IPS-20b (cell line): ENCODE results near the gene NOX4.
"Not testable (repeated sequence)": the region's sequence is repeated elsewhere in the genome, so short reads cannot be mapped to it uniquely, and the experiment has no call there.

ENCODE experiments used
- H3K27ac ChIP-seq: one replicate; pipeline ENCODE4 v1.5.1; 2013; ENCODE audit warnings: low read length
- H3K27me3 ChIP-seq: 2 replicates; pipeline ENCODE4 v1.6.1; 2013; ENCODE audit warnings: mild to moderate bottlenecking, low read length, inconsistent platforms; ENCODE audit not compliant: insufficient read depth
- H3K36me3 ChIP-seq: 2 replicates; pipeline ENCODE4 v1.6.1; 2013; ENCODE audit warnings: low read depth, mild to moderate bottlenecking, inconsistent platforms, low read length, moderate library complexity; ENCODE audit not compliant: insufficient read depth
- H3K4me1 ChIP-seq: 2 replicates; pipeline ENCODE4 v1.6.1; 2013; ENCODE audit warnings: mild to moderate bottlenecking, control low read depth, inconsistent platforms, low read length, moderate library complexity; ENCODE audit not compliant: insufficient read depth
- H3K4me3 ChIP-seq: 2 replicates; pipeline ENCODE4 v1.5.1; 2013; ENCODE audit warnings: mild to moderate bottlenecking, low read length, inconsistent platforms
- H3K9ac ChIP-seq: 2 replicates; pipeline ENCODE4 v1.6.1; 2013; ENCODE audit warnings: low read depth, mild to moderate bottlenecking, inconsistent platforms, low read length, moderate library complexity
- H3K9me3 ChIP-seq: 2 replicates; pipeline ENCODE4 v1.6.1; 2013; ENCODE audit warnings: mild to moderate bottlenecking, low read depth, low read length, inconsistent platforms; ENCODE audit not compliant: insufficient read depth

Gene NOX4

DNA sequence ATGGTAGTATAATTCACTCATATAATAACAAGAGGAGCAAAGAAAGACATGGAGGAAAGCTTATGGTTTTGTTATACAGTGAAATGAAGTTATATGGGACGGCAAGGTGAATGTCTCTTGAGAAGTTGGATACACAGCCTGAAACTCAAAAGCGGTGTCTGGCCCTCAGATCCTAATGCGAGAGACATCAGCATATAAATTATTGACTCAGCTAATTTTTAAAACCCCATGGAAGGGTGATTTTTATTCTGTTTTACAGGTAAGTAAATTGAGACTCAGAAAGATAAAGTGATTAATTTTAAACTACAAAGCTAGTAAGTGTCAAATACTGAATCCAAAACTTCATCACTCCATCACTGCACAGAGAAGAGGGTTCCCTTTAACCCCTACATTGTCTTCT is 203.2 kb downstream of the NOX4 start:
- not testable (repeated sequence) for H3K27ac ChIP-seq, H3K9ac ChIP-seq, H3K36me3 ChIP-seq, H3K27me3 ChIP-seq, H3K4me1 ChIP-seq, H3K4me3 ChIP-seq, H3K9me3 ChIP-seq

- H3K4me1 ChIP-seq, H3K36me3 ChIP-seq, H3K27me3 ChIP-seq, H3K4me3 ChIP-seq, H3K9me3 ChIP-seq, H3K27ac ChIP-seq, H3K9ac ChIP-seq: not testable (repeated sequence)
These were observed 204.6 kb downstream of the NOX4 start for GRCh38 chr11:89286601-89287000.

DNA sequence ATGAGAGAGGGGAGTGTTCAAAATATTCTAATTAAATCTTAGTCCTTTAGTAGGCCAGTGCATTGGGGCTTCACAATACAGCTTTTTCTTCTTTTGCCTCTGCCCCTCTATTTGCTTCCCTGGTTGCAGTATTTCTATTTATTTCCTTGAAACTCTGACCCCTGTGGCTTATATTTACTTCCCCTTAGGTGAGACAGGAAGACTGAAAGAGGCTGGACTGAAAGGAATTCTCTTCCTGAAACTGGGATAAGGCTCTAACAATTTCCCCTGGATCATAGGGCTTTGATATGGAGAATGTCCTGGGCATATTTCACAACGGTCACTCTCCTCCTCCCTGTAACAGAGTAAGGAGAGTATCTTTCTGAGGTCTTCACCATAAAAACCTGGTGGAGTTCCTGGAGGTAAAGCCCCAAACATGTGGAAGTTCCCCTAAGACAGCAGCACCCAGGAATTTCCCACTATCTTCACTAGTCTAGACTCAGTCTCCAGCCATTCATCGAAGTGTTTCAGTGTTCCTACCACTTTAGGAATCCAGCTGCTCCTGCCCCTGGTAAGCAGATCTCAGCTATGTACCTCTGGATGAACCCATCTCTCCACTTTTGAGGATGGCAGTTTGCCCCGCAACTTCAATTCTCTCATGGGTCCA is 210.0 kb downstream of the NOX4 start:
- not testable (repeated sequence) for H3K27me3 ChIP-seq, H3K9ac ChIP-seq, H3K4me1 ChIP-seq, H3K27ac ChIP-seq, H3K36me3 ChIP-seq, H3K4me3 ChIP-seq, H3K9me3 ChIP-seq

GRCh38 chr11:89279176-89279575 is 212.0 kb downstream of the NOX4 start:
- H3K27me3 ChIP-seq, result no peaks in the 10 kb centered on the region
- no peak overlapping the region for H3K9ac ChIP-seq
- no peak overlapping the region for H3K27ac ChIP-seq
- H3K9me3 ChIP-seq, result no peaks in the 10 kb centered on the region
- no peaks in the 10 kb centered on the region for H3K36me3 ChIP-seq
- H3K4me1 ChIP-seq, result peaks cover 3% of the 10 kb centered on the region; the same call in 1 of the 2 replicates
- no peak overlapping the region for H3K4me3 ChIP-seq

DNA sequence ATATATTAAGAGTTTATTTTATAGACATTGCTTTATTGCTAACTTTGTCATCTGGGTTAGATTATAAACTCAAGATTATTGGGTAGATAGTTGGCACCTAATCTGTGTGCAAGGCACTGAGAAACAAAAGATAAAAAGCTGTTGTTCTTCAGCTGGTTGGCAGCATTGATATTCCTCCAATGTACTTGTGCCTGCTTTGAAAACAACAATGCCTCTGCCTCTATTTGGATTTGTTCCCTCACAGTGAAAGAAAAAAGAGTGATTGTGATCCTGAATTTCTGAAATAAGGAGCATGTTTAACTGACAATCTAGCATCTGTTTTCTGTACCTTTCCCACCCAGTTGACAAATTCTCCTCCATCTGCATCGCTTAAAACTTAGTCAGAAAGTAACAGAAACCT is 215.2 kb downstream of the NOX4 start:
- Histone ChIP-seq H3K36me3 (no peaks in the 10 kb centered on the region), H3K27me3 (no peaks in the 10 kb centered on the region), H3K4me1 (peaks cover 3% of the 10 kb centered on the region; the same call in 1 of the 2 replicates), H3K27ac (no peak overlapping the region), H3K9ac (no peak overlapping the region), H3K9me3 (no peaks in the 10 kb centered on the region), H3K4me3 (no peak overlapping the region)
